Spinal cord (tissue), 10 donors: Measurements from ENCODE around the gene SMKR1. TPM values are rescaled to one million over a fixed set of nuclear protein-coding genes. Genes with fewer than 3 reads are reported as not detected.
"Not testable (repeated sequence)": the region's sequence is repeated elsewhere in the genome, so short reads cannot be mapped to it uniquely, and the experiment has no call there.

ENCODE experiments used
- DNase-seq, 6 donors: peaks; one replicate each; pipeline versions ENCODE4 v3.0.0 to v3.0.0-alpha.2; 2013 to 2015; ENCODE audit warnings: low spot score in 6 of 6, low read depth in 4 of 6
- H3K27ac ChIP-seq: one replicate; pipeline ENCODE4 v1.5.1; 2013; ENCODE audit warnings: low read depth, low read length, control low read depth
- H3K27me3 ChIP-seq: one replicate; pipeline ENCODE4 v1.6.1; 2013; ENCODE audit warnings: low read length; ENCODE audit not compliant: control insufficient read depth, insufficient read depth
- H3K36me3 ChIP-seq: one replicate; pipeline ENCODE4 v1.6.1; 2013; ENCODE audit warnings: low read length; ENCODE audit not compliant: control insufficient read depth, insufficient read depth
- H3K4me1 ChIP-seq: one replicate; pipeline ENCODE4 v1.6.1; 2013; ENCODE audit warnings: low read length; ENCODE audit not compliant: control insufficient read depth, insufficient read depth
- H3K4me3 ChIP-seq: one replicate; pipeline ENCODE4 v1.5.1; 2013; ENCODE audit warnings: low read depth, low read length, control low read depth
- H3K9me3 ChIP-seq: one replicate; pipeline ENCODE4 v1.6.1; 2013; ENCODE audit warnings: low read length; ENCODE audit not compliant: control insufficient read depth, insufficient read depth
- WGBS: methylation state at CpG from one replicate; pipeline ENCODE4 v1.1.5; 2013; ENCODE audit warnings: missing lambda C conversion rate; ENCODE audit not compliant: insufficient coverage; 5-methylcytosine and 5-hydroxymethylcytosine counted together
- polyA plus RNA-seq, 2 donors: library from polyadenylated mRNA; unstranded; fragments of 120-200 nt; gene quantifications; one replicate each; pipeline ENCODE4 v1.2.1, GENCODE V29; 2013; ENCODE audit not compliant: insufficient read length in 2 of 2
- total RNA-seq, 2 donors: library from RNA; depleted of rRNA in 1 of 2; stranded (reverse); fragments of 120-200 nt in 1 of 2; fragments of >200 nt in 1 of 2; gene quantifications; one replicate each; pipeline versions ENCODE4 v1.2.3 to v1.2.4, GENCODE V29; 2013 to 2014
- donor health status: healthy.

Gene SMKR1
- total and polyA plus RNA-seq, 4 donors, result 2.4 to 19.0 (median 8.2) TPM

- Histone ChIP-seq H3K4me3 (no peak overlapping the region), H3K27ac (no peak overlapping the region), H3K4me1 (no peaks in the 10 kb centered on the region), H3K27me3 (peaks cover 7% of the 10 kb centered on the region), H3K36me3 (no peaks in the 10 kb centered on the region), H3K9me3 (no peaks in the 10 kb centered on the region)
- DNase-seq, result no peak
- 36% methylated on average over 5 of the region's 5 CpGs for WGBS
Observed at GRCh38 chr7:129519464-129519863, 17.1 kb downstream of the SMKR1 start.

- Histone ChIP-seq H3K27me3 (peaks cover 7% of the 10 kb centered on the region), H3K4me3 (no peak overlapping the region), H3K9me3 (no peaks in the 10 kb centered on the region), H3K4me1 (no peaks in the 10 kb centered on the region), H3K36me3 (no peaks in the 10 kb centered on the region), H3K27ac (no peak overlapping the region)
- WGBS, result 53% methylated on average over 30 of the region's 30 CpGs
- DNase-seq, result no peak
Observed at GRCh38 chr7:129522088-129522970, 20.0 kb downstream of the SMKR1 start.

- Histone ChIP-seq H3K27ac (no peak overlapping the region), H3K4me3 (no peak overlapping the region), H3K4me1 (no peaks in the 10 kb centered on the region), H3K27me3 (peaks cover 7% of the 10 kb centered on the region), H3K9me3 (no peaks in the 10 kb centered on the region), H3K36me3 (no peaks in the 10 kb centered on the region)
- WGBS, result 0% methylated on average over 1 of the region's 5 CpGs
- DNase-seq, result no peak
Observed at GRCh38 chr7:129522971-129523340, 20.6 kb downstream of the SMKR1 start.

GRCh38 chr7:129523924-129524323 is 21.6 kb downstream of the SMKR1 start:
- Histone ChIP-seq H3K4me3 (no peak overlapping the region), H3K9me3 (no peaks in the 10 kb centered on the region), H3K4me1 (no peaks in the 10 kb centered on the region), H3K36me3 (no peaks in the 10 kb centered on the region), H3K27ac (no peak overlapping the region), H3K27me3 (peaks cover 7% of the 10 kb centered on the region)
- no peak for DNase-seq
- no CpG with 5 or more reads among the region's 3 CpGs for WGBS

- 100% methylated on average over 1 of the region's 2 CpGs for WGBS
- H3K27ac ChIP-seq, H3K4me1 ChIP-seq, H3K4me3 ChIP-seq, H3K27me3 ChIP-seq, H3K9me3 ChIP-seq, DNase-seq, H3K36me3 ChIP-seq: not testable (repeated sequence)
Observed at GRCh38 chr7:129524405-129524804, 22.1 kb downstream of the SMKR1 start.

GRCh38 chr7:129525225-129525862 is 23.0 kb downstream of the SMKR1 start:
- peaks cover 7% of the 10 kb centered on the region for H3K27me3 ChIP-seq
- WGBS, result 90% methylated on average over 5 of the region's 9 CpGs
- H3K4me3 ChIP-seq, result no peak overlapping the region
- H3K9me3 ChIP-seq, result no peaks in the 10 kb centered on the region
- H3K27ac ChIP-seq, result no peak overlapping the region
- H3K36me3 ChIP-seq, result no peaks in the 10 kb centered on the region
- DNase-seq, result no peak
- no peaks in the 10 kb centered on the region for H3K4me1 ChIP-seq

- Histone ChIP-seq H3K4me1 (peaks cover 4% of the 10 kb centered on the region), H3K36me3 (no peaks in the 10 kb centered on the region), H3K9me3 (no peaks in the 10 kb centered on the region), H3K4me3 (no peak overlapping the region), H3K27ac (no peak overlapping the region), H3K27me3 (no peaks in the 10 kb centered on the region)
- DNase-seq, result no peak
- WGBS, result 94% methylated on average over 2 of the region's 4 CpGs
Observed at GRCh38 chr7:129529643-129530042, 27.3 kb downstream of the SMKR1 start.

- no peak overlapping the region for H3K4me3 ChIP-seq
- H3K27me3 ChIP-seq, result no peaks in the 10 kb centered on the region
- H3K4me1 ChIP-seq, result peaks cover 4% of the 10 kb centered on the region
- WGBS, result 100% methylated on average over 2 of the region's 5 CpGs
- no peak overlapping the region for H3K27ac ChIP-seq
- DNase-seq, result no peak
- no peaks in the 10 kb centered on the region for H3K9me3 ChIP-seq
- H3K36me3 ChIP-seq, result no peaks in the 10 kb centered on the region
Observed at GRCh38 chr7:129530795-129531391, 28.6 kb downstream of the SMKR1 start.

GRCh38 chr7:129531721-129532120 is 29.4 kb downstream of the SMKR1 start:
- H3K9me3 ChIP-seq, result no peaks in the 10 kb centered on the region
- WGBS, result 90% methylated on average over 6 of the region's 11 CpGs
- H3K4me3 ChIP-seq, result no peak overlapping the region
- H3K36me3 ChIP-seq, result no peaks in the 10 kb centered on the region
- no peak overlapping the region for H3K27ac ChIP-seq
- DNase-seq, result no peak
- peaks cover 4% of the 10 kb centered on the region for H3K4me1 ChIP-seq
- no peaks in the 10 kb centered on the region for H3K27me3 ChIP-seq
